Keratinocyte (primary cell): ENCODE measurements around the gene CLMN. TPM values are rescaled to one million over a fixed set of nuclear protein-coding genes. Genes with fewer than 3 reads are reported as not detected.

ENCODE experiments used
- DNase-seq: peaks from one replicate; pipeline ENCODE4 v3.0.0-alpha.2; 2011; ENCODE audit warnings: low read depth, missing footprints, low spot score
- FAIRE-seq: peaks from 2 replicates; lab custom pipeline; 2011; peaks lifted over from hg19 to GRCh38; lab: Jason Lieb, UNC
- H2AFZ ChIP-seq: 2 replicates; pipeline ENCODE4 v1.6.0; 2012; ENCODE audit warnings: low read length, control low read depth, inconsistent platforms; ENCODE audit not compliant: control insufficient read depth
- H3K27ac ChIP-seq: 2 replicates; pipeline ENCODE4 v1.5.1; 2011; ENCODE audit warnings: low read length; ENCODE audit not compliant: control insufficient read depth, insufficient read depth
- H3K27me3 ChIP-seq: 3 replicates; pipeline ENCODE4 v1.6.0; 2011; ENCODE audit warnings: low read length; ENCODE audit not compliant: control insufficient read depth, insufficient read depth; ENCODE audit errors: extremely low read depth
- H3K36me3 ChIP-seq, 2 experiments: 2 replicates in 1 of 2; 3 replicates in 1 of 2; pipeline ENCODE4 v1.5.1; 2011; ENCODE audit warnings: low read length in 2 of 2, mild to moderate bottlenecking in 1 of 2; ENCODE audit not compliant: control insufficient read depth in 2 of 2, insufficient read depth in 2 of 2; ENCODE audit errors: extremely low read depth in 1 of 2
- H3K4me1 ChIP-seq: 3 replicates; pipeline ENCODE4 v1.5.1; 2011; ENCODE audit warnings: low read length; ENCODE audit not compliant: control insufficient read depth, insufficient read depth; ENCODE audit errors: extremely low read depth
- H3K4me2 ChIP-seq: 3 replicates; pipeline ENCODE4 v1.6.0; 2011; ENCODE audit warnings: low read depth, low read length; ENCODE audit not compliant: control insufficient read depth, insufficient read depth; ENCODE audit errors: extremely low read depth
- H3K4me3 ChIP-seq, 3 experiments: fragments of 200-600 bp in 1 of 3; sonication (generic) in 1 of 3; 2 replicates in 2 of 3; 3 replicates in 1 of 3; pipeline ENCODE4 v1.5.1; 2011 to 2016; ENCODE audit warnings: low read length in 3 of 3, mild to moderate bottlenecking in 3 of 3, control low read depth in 2 of 3, inconsistent platforms in 1 of 3, low read depth in 1 of 3, mixed read lengths in 1 of 3, mixed run types in 1 of 3, moderate library complexity in 1 of 3; ENCODE audit not compliant: control insufficient read depth in 2 of 3, insufficient read depth in 2 of 3; ENCODE audit errors: extremely low read depth in 1 of 3
- H3K79me2 ChIP-seq: 2 replicates; pipeline ENCODE4 v1.6.0; 2012; ENCODE audit warnings: low read length; ENCODE audit not compliant: control insufficient read depth, insufficient read depth
- H3K9ac ChIP-seq: 3 replicates; pipeline ENCODE4 v1.6.0; 2011; ENCODE audit warnings: low read length; ENCODE audit not compliant: control insufficient read depth, insufficient read depth; ENCODE audit errors: extremely low read depth
- H3K9me1 ChIP-seq: 3 replicates; pipeline ENCODE4 v1.6.0; 2011; ENCODE audit warnings: low read length; ENCODE audit not compliant: control insufficient read depth, insufficient read depth; ENCODE audit errors: extremely low read depth
- H3K9me3 ChIP-seq: 2 replicates; pipeline ENCODE4 v1.5.1; 2012; ENCODE audit warnings: low read depth, low read length; ENCODE audit not compliant: control insufficient read depth
- H4K20me1 ChIP-seq: 3 replicates; pipeline ENCODE4 v1.6.0; 2011; ENCODE audit warnings: low read length; ENCODE audit not compliant: control insufficient read depth, insufficient read depth; ENCODE audit errors: extremely low read depth
- CTCF ChIP-seq, 3 experiments: IDR thresholded peaks in 1 of 3; conservative IDR thresholded peaks in 1 of 3; optimal IDR thresholded peaks in 1 of 3; 2 replicates in 2 of 3; 3 replicates in 1 of 3; pipeline versions ENCODE3 to v1.5.1; 2011; ENCODE audit warnings: low read length in 3 of 3, mild to moderate bottlenecking in 3 of 3, moderate library complexity in 2 of 3, control low read depth in 1 of 3, inconsistent platforms in 1 of 3; ENCODE audit not compliant: insufficient read depth in 2 of 3; ENCODE audit errors: extremely low read depth in 1 of 3
- EZH2 ChIP-seq: IDR thresholded peaks from one replicate; pipeline ENCODE4 v1.6.1; 2012; ENCODE audit warnings: inconsistent platforms, mild to moderate bottlenecking, low read length, moderate library complexity
- dilution Hi-C: fragments of 300-500 bp; cut with MboI; formaldehyde crosslinking; loops from one replicate; pipeline ENCODE4 v1.7.0; 2020; ENCODE audit warnings: low sequenced_read_pairs; ENCODE audit not compliant: extremely low pct_ligation_motif_present
- polyA plus RNA-seq, 5 experiments: library from polyadenylated mRNA; depleted of rRNA in 3 of 5; stranded (reverse) in 3 of 5; stranded (forward) in 1 of 5; unstranded in 1 of 5; fragments of >200 nt; gene quantifications; 1 replicate in 1 of 5; 2 replicates in 3 of 5; 3 replicates in 1 of 5; pipeline versions ENCODE4 v1.2.1 to v1.2.3, GENCODE V29; 2011 to 2012; ENCODE audit warnings: missing spikeins in 2 of 5, low read depth in 1 of 5, low replicate concordance in 1 of 5

CLMN gene
- polyA plus RNA-seq, 1 donor (not counting 4 experiments of a cell fraction or from before 2014, with no cell fraction given): 6.1 TPM

DNA sequence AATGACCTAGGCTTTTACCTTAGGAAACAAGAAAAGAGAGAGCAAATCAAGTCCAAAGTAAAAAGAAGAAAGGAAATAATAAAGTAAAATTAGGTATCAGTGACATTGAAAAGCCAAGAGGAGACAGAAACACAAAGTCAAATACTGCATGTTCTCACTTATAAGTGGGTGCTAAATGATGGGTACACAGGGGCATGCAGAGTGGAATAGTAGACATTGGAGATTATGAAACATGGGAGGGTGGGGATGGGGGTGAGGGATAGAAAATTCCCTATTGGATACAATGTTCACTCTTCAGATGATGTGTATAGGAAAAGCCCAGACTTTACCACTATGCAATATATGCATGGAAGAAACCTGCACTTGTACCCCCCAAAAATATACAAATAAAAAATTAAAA is 35.1 kb upstream of the CLMN start:
- dilution Hi-C loops: no loop called here
- DNase-seq (no peak), FAIRE-seq (no peak)
- H3K9me1 ChIP-seq: no peaks in the 10 kb centered on the region
- no peak overlapping the region for H3K27ac ChIP-seq
- no peak overlapping the region for H2AFZ ChIP-seq
- no peaks in the 10 kb centered on the region for H3K36me3 ChIP-seq
- H3K4me1 ChIP-seq: no peaks in the 10 kb centered on the region
- no peaks in the 10 kb centered on the region for H3K27me3 ChIP-seq
- H3K9me3 ChIP-seq: no peaks in the 10 kb centered on the region
- H3K79me2 ChIP-seq: no peaks in the 10 kb centered on the region
- no peak for TF ChIP-seq CTCF (optimal IDR thresholded peaks at IDR 0.05 in 1 of 3, IDR thresholded peaks at IDR 0.05 in 1 of 3, conservative IDR thresholded peaks at IDR 0.05 in 1 of 3; ENCODE audit: extremely low read depth in 1 of 3, insufficient read depth in 2 of 3, low read length in 3 of 3)
- TF ChIP-seq EZH2: no peak
- no peaks in the 10 kb centered on the region for H4K20me1 ChIP-seq
- no peak overlapping the region for H3K4me3 ChIP-seq
- H3K4me2 ChIP-seq: no peak overlapping the region
- H3K9ac ChIP-seq: no peak overlapping the region

DNA sequence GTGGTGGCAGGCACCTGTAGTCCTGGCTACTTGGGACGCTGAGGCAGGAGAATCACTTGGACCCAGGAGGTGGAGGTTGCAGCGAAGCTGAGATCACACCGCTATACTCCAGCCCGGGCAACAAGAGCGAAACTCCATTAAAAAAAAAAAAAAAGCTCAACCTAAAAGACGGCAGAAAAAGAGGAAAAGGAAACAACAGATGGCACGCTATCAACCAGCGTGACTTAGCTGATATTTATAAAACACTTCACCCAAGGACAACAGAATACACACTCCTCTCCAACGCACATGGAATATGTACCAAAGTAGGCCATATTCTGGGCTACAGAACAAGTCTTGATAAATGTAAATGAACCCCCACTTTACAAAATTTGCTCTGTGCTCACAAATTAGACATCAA is 34.0 kb upstream of the CLMN start:
- Histone ChIP-seq H3K4me2 (no peak overlapping the region), H2AFZ (no peak overlapping the region), H3K9me1 (no peaks in the 10 kb centered on the region), H3K4me3 (no peak overlapping the region), H3K79me2 (no peaks in the 10 kb centered on the region), H3K9me3 (no peaks in the 10 kb centered on the region), H3K27me3 (no peaks in the 10 kb centered on the region), H3K27ac (no peak overlapping the region), H3K4me1 (no peaks in the 10 kb centered on the region), H4K20me1 (no peaks in the 10 kb centered on the region), H3K9ac (no peak overlapping the region), H3K36me3 (no peaks in the 10 kb centered on the region)
- dilution Hi-C loops: no loop called here
- DNase-seq: no peak
- no peak for FAIRE-seq
- no peak for TF ChIP-seq CTCF (optimal IDR thresholded peaks at IDR 0.05 in 1 of 3, IDR thresholded peaks at IDR 0.05 in 1 of 3, conservative IDR thresholded peaks at IDR 0.05 in 1 of 3; ENCODE audit: extremely low read depth in 1 of 3, insufficient read depth in 2 of 3, low read length in 3 of 3)
- no peak for TF ChIP-seq EZH2
